H9 (cell line): ENCODE data around the gene CD48. TPM values are rescaled to one million over a fixed set of nuclear protein-coding genes. Genes with fewer than 3 reads are reported as not detected.

Experiments used
- DNase-seq: peaks from one replicate; pipeline ENCODE4 v3.0.0-alpha.2; 2017
- H2AFZ ChIP-seq: one replicate; pipeline ENCODE4 v1.6.1; 2013; ENCODE audit warnings: mild to moderate bottlenecking, low read length, control low read depth, moderate library complexity
- H2AK5ac ChIP-seq: 2 replicates; pipeline ENCODE4 v1.6.1; 2013; ENCODE audit warnings: low read length, control low read depth, mixed read lengths; ENCODE audit not compliant: insufficient read length
- H2BK120ac ChIP-seq: one replicate; pipeline ENCODE4 v1.6.1; 2013; ENCODE audit warnings: low read depth, mild to moderate bottlenecking, low read length, control low read depth, inconsistent platforms; ENCODE audit not compliant: poor library complexity, severe bottlenecking
- H2BK12ac ChIP-seq: 2 replicates; pipeline ENCODE4 v1.6.1; 2013; ENCODE audit warnings: low read length, control low read depth, mixed read lengths, low read depth; ENCODE audit not compliant: insufficient read length
- H2BK15ac ChIP-seq: 2 replicates; pipeline ENCODE4 v1.6.1; 2013; ENCODE audit warnings: low read depth, low read length, control low read depth
- H2BK20ac ChIP-seq: one replicate; pipeline ENCODE4 v1.6.1; 2013; ENCODE audit warnings: low read depth, mild to moderate bottlenecking, low read length, control low read depth, inconsistent platforms; ENCODE audit not compliant: poor library complexity, severe bottlenecking
- H2BK5ac ChIP-seq: 2 replicates; pipeline ENCODE4 v1.6.1; 2013; ENCODE audit warnings: low read length, control low read depth, mixed read lengths; ENCODE audit not compliant: insufficient read length
- H3K14ac ChIP-seq: 2 replicates; pipeline ENCODE4 v1.6.1; 2013; ENCODE audit warnings: low read length, control low read depth; ENCODE audit not compliant: insufficient read depth
- H3K18ac ChIP-seq: 2 replicates; pipeline ENCODE4 v1.6.1; 2013; ENCODE audit warnings: low read depth, mild to moderate bottlenecking, mixed read lengths, low read length, control low read depth; ENCODE audit not compliant: insufficient read length
- H3K23ac ChIP-seq: 2 replicates; pipeline ENCODE4 v1.6.1; 2013; ENCODE audit warnings: low read length, control low read depth, mixed read lengths, low read depth; ENCODE audit not compliant: insufficient read length
- H3K23me2 ChIP-seq: 2 replicates; pipeline ENCODE4 v1.6.1; 2013; ENCODE audit warnings: low read depth, mild to moderate bottlenecking, mixed read lengths, low read length, control low read depth; ENCODE audit not compliant: insufficient read length, poor library complexity, severe bottlenecking
- H3K27ac ChIP-seq: 2 replicates; pipeline ENCODE4 v1.5.1; 2013; ENCODE audit warnings: low read length, control low read depth, mixed read lengths, low read depth; ENCODE audit not compliant: insufficient read length
- H3K27me3 ChIP-seq: 2 replicates; pipeline ENCODE4 v1.6.1; 2013; ENCODE audit warnings: low read length, control low read depth, inconsistent platforms; ENCODE audit not compliant: insufficient read depth
- H3K4ac ChIP-seq: 2 replicates; pipeline ENCODE4 v1.6.1; 2013; ENCODE audit warnings: low read depth, mild to moderate bottlenecking, control low read depth, inconsistent platforms, low read length, moderate library complexity
- H3K4me1 ChIP-seq: 2 replicates; pipeline ENCODE4 v1.6.1; 2013; ENCODE audit warnings: low read length, control low read depth, inconsistent platforms; ENCODE audit not compliant: insufficient read depth
- H3K4me2 ChIP-seq: 2 replicates; pipeline ENCODE4 v1.6.1; 2013; ENCODE audit warnings: low read length, control low read depth, mixed read lengths; ENCODE audit not compliant: insufficient read length, insufficient read depth
- H3K56ac ChIP-seq: 2 replicates; pipeline ENCODE4 v1.6.1; 2013; ENCODE audit warnings: low read depth, mild to moderate bottlenecking, mixed read lengths, low read length, control low read depth; ENCODE audit not compliant: insufficient read length
- H3K79me1 ChIP-seq: 2 replicates; pipeline ENCODE4 v1.6.1; 2013; ENCODE audit warnings: low read depth, mild to moderate bottlenecking, moderate library complexity, low read length, control low read depth, inconsistent platforms; ENCODE audit not compliant: insufficient read depth, poor library complexity, severe bottlenecking
- H3K79me2 ChIP-seq: 2 replicates; pipeline ENCODE4 v1.6.1; 2013; ENCODE audit warnings: low read length, control low read depth, inconsistent platforms; ENCODE audit not compliant: insufficient read depth
- H3K9ac ChIP-seq: 2 replicates; pipeline ENCODE4 v1.6.1; 2013; ENCODE audit warnings: low read length, control low read depth, mixed read lengths; ENCODE audit not compliant: insufficient read length; ENCODE audit errors: extremely low read depth
- H3K9me3 ChIP-seq: one replicate; pipeline ENCODE4 v1.6.1; 2013; ENCODE audit warnings: low read depth, low read length, inconsistent platforms; ENCODE audit not compliant: control insufficient read depth
- H3T11ph ChIP-seq: one replicate; pipeline ENCODE4 v1.6.1; 2013; ENCODE audit warnings: mild to moderate bottlenecking, low read length, control low read depth, inconsistent platforms
- H4K20me1 ChIP-seq: one replicate; pipeline ENCODE4 v1.6.1; 2013; ENCODE audit not compliant: control insufficient read depth, insufficient read length, insufficient read depth
- H4K5ac ChIP-seq: 2 replicates; pipeline ENCODE4 v1.6.1; 2013; ENCODE audit warnings: low read depth, mild to moderate bottlenecking, mixed read lengths, low read length, control low read depth; ENCODE audit not compliant: insufficient read length
- H4K8ac ChIP-seq: replicated peaks from 2 replicates; pipeline ENCODE4 v1.6.1; 2013; ENCODE audit warnings: low read length, control low read depth, mixed read lengths, low read depth; ENCODE audit not compliant: insufficient read length
- H4K91ac ChIP-seq: 2 replicates; pipeline ENCODE4 v1.6.1; 2013; ENCODE audit warnings: low read depth, mild to moderate bottlenecking, moderate library complexity, mixed read lengths, low read length, control low read depth; ENCODE audit not compliant: insufficient read length
- H3K27ac Mint-ChIP-seq, 3 experiments: 2 replicates in 2 of 3; 3 replicates in 1 of 3; pipeline ENCODE4 v1.8.0; 2020 to 2021; ENCODE audit warnings: mixed read lengths in 3 of 3, mild to moderate bottlenecking in 1 of 3, moderate library complexity in 1 of 3
- H3K27me3 Mint-ChIP-seq: 2 replicates; pipeline ENCODE4 v1.8.0; 2021; ENCODE audit warnings: low read depth, mild to moderate bottlenecking, moderate library complexity, mixed read lengths
- H3K36me3 Mint-ChIP-seq, 3 experiments: 2 replicates in 2 of 3; 3 replicates in 1 of 3; pipeline ENCODE4 v1.8.0; 2020 to 2021; ENCODE audit warnings: low read depth in 3 of 3, mixed read lengths in 3 of 3; ENCODE audit not compliant: insufficient read depth in 1 of 3
- H3K4me1 Mint-ChIP-seq, 2 experiments: 2 replicates each; pipeline ENCODE4 v1.8.0; 2020; ENCODE audit warnings: mixed read lengths in 2 of 2
- H3K4me3 Mint-ChIP-seq, 2 experiments: 2 replicates in 1 of 2; 3 replicates in 1 of 2; pipeline ENCODE4 v1.8.0; 2020 to 2021; ENCODE audit warnings: mild to moderate bottlenecking in 2 of 2, mixed read lengths in 2 of 2, moderate library complexity in 1 of 2
- H3K9me3 Mint-ChIP-seq, 2 experiments: 2 replicates in 1 of 2; 3 replicates in 1 of 2; pipeline ENCODE4 v1.8.0; 2020; ENCODE audit warnings: mild to moderate bottlenecking in 2 of 2, mixed read lengths in 2 of 2, moderate library complexity in 1 of 2
- CTCF ChIP-seq: fragments of 200-600 bp; sonication (generic); conservative IDR thresholded peaks from 3 replicates; pipeline ENCODE4 v1.8.0; 2021; ENCODE audit warnings: antibody characterized with exemption, mild to moderate bottlenecking
- WGBS: extraction: QIAGEN DNeasy Blood & Tissue Kit; methylation state at CpG from one replicate; pipeline ENCODE4 v1.1.7; 2013; ENCODE audit warnings: missing lambda C conversion rate, low lambda C conversion rate, mixed read lengths; ENCODE audit not compliant: insufficient read length; ENCODE audit errors: extremely low coverage; 5-methylcytosine and 5-hydroxymethylcytosine counted together
- total RNA-seq: library from RNA; stranded (reverse); gene quantifications from 2 replicates; pipeline ENCODE4 v1.2.1, GENCODE V29; 2021

The CD48 gene
- total RNA-seq, 1 experiment from 2014 or later: not detected

- Histone ChIP-seq H2AK5ac (peak overlapping the region; percentile 45), H2BK120ac (peak overlapping the region; percentile 23), H4K20me1 (no peaks in the 10 kb centered on the region), H3K23ac (no peak overlapping the region), H4K5ac (no peak overlapping the region), H4K91ac (no peak overlapping the region), H2BK5ac (no peak overlapping the region), H3K23me2 (no peaks in the 10 kb centered on the region), H3K79me2 (no peaks in the 10 kb centered on the region), H3K4me1 (peaks cover 2% of the 10 kb centered on the region; the same call in 1 of the 2 replicates), H3T11ph (no peak overlapping the region), H3K4me2 (no peak overlapping the region), H3K9me3 (no peaks in the 10 kb centered on the region), H3K27me3 (no peaks in the 10 kb centered on the region), H3K9ac (no peak overlapping the region), H3K4ac (no peak overlapping the region), H2AFZ (peak overlapping the region; percentile 64), H2BK12ac (no peak overlapping the region), H2BK15ac (no peak overlapping the region), H3K27ac (no peak overlapping the region), H2BK20ac (no peak overlapping the region), H4K8ac (no peak overlapping the region), H3K14ac (no peak overlapping the region), H3K18ac (no peak overlapping the region), H3K56ac (no peak overlapping the region), H3K79me1 (no peaks in the 10 kb centered on the region)
- H3K4me1 Mint-ChIP-seq: peaks cover 13 to 32% of the 10 kb centered on the region in 2 experiments
- no peaks in the 10 kb centered on the region for H3K27me3 Mint-ChIP-seq
- no peak for TF ChIP-seq CTCF
- H3K4me3 Mint-ChIP-seq: no peak overlapping the region
- 0 out of 7 replicates have a peak overlapping the region, but pooled peaks of 1 of the 3 experiments have one; percentile 31 for H3K27ac Mint-ChIP-seq
- peaks cover 8 to 11% of the 10 kb centered on the region in 2 experiments for H3K9me3 Mint-ChIP-seq
- no CpG with 5 or more reads among the region's 4 CpGs for WGBS
- H3K36me3 Mint-ChIP-seq: peaks cover 4 to 22% (median 7%) of the 10 kb centered on the region in 3 experiments; a peak in 5 of 7 replicates
- DNase-seq: no peak
These were observed 48.7 kb downstream of the CD48 start for GRCh38 chr1:160662910-160663309.
